ENCODE data around the gene NEDD4L. TPM values are rescaled to one million over a fixed set of nuclear protein-coding genes. Genes with fewer than 3 reads are reported as not detected.

NEDD4L gene
- total and polyA plus RNA-seq, 9 donors = 24.8 to 43.1 (median 34.0) TPM

GRCh38 chr18:58213440-58213839 lies 169.4 kb downstream of the NEDD4L start:
- no CpG with 5 or more reads among the region's 2 CpGs for WGBS (ENCODE audit: insufficient coverage)
- Histone ChIP-seq H3K4me3 (ENCODE audit: low read length) (no peak overlapping the region), H3K9me3 (replicated peaks; ENCODE audit: control insufficient read depth, low read depth, low read length) (no peaks in the 10 kb centered on the region), H3K27me3 (ENCODE audit: control insufficient read depth, insufficient read depth, low read length) (no peaks in the 10 kb centered on the region), H3K36me3 (ENCODE audit: control insufficient read depth, insufficient read depth, low read length) (no peaks in the 10 kb centered on the region), H3K27ac (ENCODE audit: low read length) (no peak overlapping the region), H3K4me1 (ENCODE audit: control insufficient read depth, insufficient read depth, low read length) (no peaks in the 10 kb centered on the region)
- no peak for DNase-seq

- Histone ChIP-seq H3K9me3 (replicated peaks; ENCODE audit: control insufficient read depth, low read depth, low read length) (no peaks in the 10 kb centered on the region), H3K27me3 (ENCODE audit: control insufficient read depth, insufficient read depth, low read length) (no peaks in the 10 kb centered on the region), H3K4me3 (ENCODE audit: low read length) (no peak overlapping the region), H3K36me3 (ENCODE audit: control insufficient read depth, insufficient read depth, low read length) (no peaks in the 10 kb centered on the region), H3K27ac (ENCODE audit: low read length) (no peak overlapping the region), H3K4me1 (ENCODE audit: control insufficient read depth, insufficient read depth, low read length) (no peaks in the 10 kb centered on the region)
- DNase-seq = no peak
- WGBS (ENCODE audit: insufficient coverage) = 100% methylated on average over 2 of the region's 6 CpGs
Observed at GRCh38 chr18:58215011-58215410, 171.0 kb downstream of the NEDD4L start.

GRCh38 chr18:58216071-58216481 lies 172.1 kb downstream of the NEDD4L start:
- Histone ChIP-seq H3K4me1 (ENCODE audit: control insufficient read depth, insufficient read depth, low read length) (no peaks in the 10 kb centered on the region), H3K36me3 (ENCODE audit: control insufficient read depth, insufficient read depth, low read length) (no peaks in the 10 kb centered on the region), H3K27ac (ENCODE audit: low read length) (no peak overlapping the region), H3K4me3 (ENCODE audit: low read length) (no peak overlapping the region), H3K9me3 (replicated peaks; ENCODE audit: control insufficient read depth, low read depth, low read length) (no peaks in the 10 kb centered on the region), H3K27me3 (ENCODE audit: control insufficient read depth, insufficient read depth, low read length) (no peaks in the 10 kb centered on the region)
- 58% methylated on average over 2 of the region's 3 CpGs for WGBS (ENCODE audit: insufficient coverage)
- no peak for DNase-seq

GRCh38 chr18:58217052-58217451 lies 173.0 kb downstream of the NEDD4L start:
- H3K4me3 ChIP-seq (ENCODE audit: low read length) = no peak overlapping the region
- H3K9me3 ChIP-seq (replicated peaks; ENCODE audit: control insufficient read depth, low read depth, low read length) = no peaks in the 10 kb centered on the region
- WGBS (ENCODE audit: insufficient coverage) = no CpG with 5 or more reads among the region's 3 CpGs
- no peaks in the 10 kb centered on the region for H3K27me3 ChIP-seq (ENCODE audit: control insufficient read depth, insufficient read depth, low read length)
- no peak for DNase-seq
- no peak overlapping the region for H3K27ac ChIP-seq (ENCODE audit: low read length)
- H3K36me3 ChIP-seq (ENCODE audit: control insufficient read depth, insufficient read depth, low read length) = no peaks in the 10 kb centered on the region
- H3K4me1 ChIP-seq (ENCODE audit: control insufficient read depth, insufficient read depth, low read length) = no peaks in the 10 kb centered on the region

GRCh38 chr18:58218117-58218516 lies 174.1 kb downstream of the NEDD4L start:
- H3K4me1 ChIP-seq (ENCODE audit: control insufficient read depth, insufficient read depth, low read length) = no peaks in the 10 kb centered on the region
- no peaks in the 10 kb centered on the region for H3K36me3 ChIP-seq (ENCODE audit: control insufficient read depth, insufficient read depth, low read length)
- no peak overlapping the region for H3K4me3 ChIP-seq (ENCODE audit: low read length)
- no peak overlapping the region for H3K27ac ChIP-seq (ENCODE audit: low read length)
- no peaks in the 10 kb centered on the region for H3K27me3 ChIP-seq (ENCODE audit: control insufficient read depth, insufficient read depth, low read length)
- H3K9me3 ChIP-seq (replicated peaks; ENCODE audit: control insufficient read depth, low read depth, low read length) = no peaks in the 10 kb centered on the region
- DNase-seq = no peak
- WGBS (ENCODE audit: insufficient coverage) = no CpG with 5 or more reads among the region's 1 CpG

- H3K9me3 ChIP-seq (replicated peaks; ENCODE audit: control insufficient read depth, low read depth, low read length) = no peaks in the 10 kb centered on the region
- H3K36me3 ChIP-seq (ENCODE audit: control insufficient read depth, insufficient read depth, low read length) = no peaks in the 10 kb centered on the region
- WGBS (ENCODE audit: insufficient coverage) = 60% methylated on average over 4 of the region's 12 CpGs
- no peaks in the 10 kb centered on the region for H3K4me1 ChIP-seq (ENCODE audit: control insufficient read depth, insufficient read depth, low read length)
- no peak overlapping the region for H3K27ac ChIP-seq (ENCODE audit: low read length)
- no peaks in the 10 kb centered on the region for H3K27me3 ChIP-seq (ENCODE audit: control insufficient read depth, insufficient read depth, low read length)
- no peak overlapping the region for H3K4me3 ChIP-seq (ENCODE audit: low read length)
- DNase-seq = no peak
Observed at GRCh38 chr18:58221060-58221725, 177.2 kb downstream of the NEDD4L start.

- H3K4me3 ChIP-seq (ENCODE audit: low read length) = no peak overlapping the region
- no peaks in the 10 kb centered on the region for H3K36me3 ChIP-seq (ENCODE audit: control insufficient read depth, insufficient read depth, low read length)
- DNase-seq = no peak
- no peaks in the 10 kb centered on the region for H3K27me3 ChIP-seq (ENCODE audit: control insufficient read depth, insufficient read depth, low read length)
- no peaks in the 10 kb centered on the region for H3K4me1 ChIP-seq (ENCODE audit: control insufficient read depth, insufficient read depth, low read length)
- H3K9me3 ChIP-seq (replicated peaks; ENCODE audit: control insufficient read depth, low read depth, low read length) = no peaks in the 10 kb centered on the region
- H3K27ac ChIP-seq (ENCODE audit: low read length) = peak overlapping the region; percentile 21
- no CpG with 5 or more reads among the region's 3 CpGs for WGBS (ENCODE audit: insufficient coverage)
Observed at GRCh38 chr18:58222432-58223125, 178.6 kb downstream of the NEDD4L start.

- 87% methylated on average over 11 of the region's 15 CpGs for WGBS (ENCODE audit: insufficient coverage)
- Histone ChIP-seq H3K4me1 (ENCODE audit: control insufficient read depth, insufficient read depth, low read length) (no peaks in the 10 kb centered on the region), H3K36me3 (ENCODE audit: control insufficient read depth, insufficient read depth, low read length) (no peaks in the 10 kb centered on the region), H3K4me3 (ENCODE audit: low read length) (no peak overlapping the region), H3K27ac (ENCODE audit: low read length) (peak overlapping the region; percentile 60), H3K9me3 (replicated peaks; ENCODE audit: control insufficient read depth, low read depth, low read length) (no peaks in the 10 kb centered on the region), H3K27me3 (ENCODE audit: control insufficient read depth, insufficient read depth, low read length) (no peaks in the 10 kb centered on the region)
- peak; percentile 27 for DNase-seq
Observed at GRCh38 chr18:58223717-58224424, 179.8 kb downstream of the NEDD4L start.

GRCh38 chr18:58224425-58224750 lies 180.4 kb downstream of the NEDD4L start:
- no peak overlapping the region for H3K4me3 ChIP-seq (ENCODE audit: low read length)
- H3K36me3 ChIP-seq (ENCODE audit: control insufficient read depth, insufficient read depth, low read length) = no peaks in the 10 kb centered on the region
- no peak for DNase-seq
- no CpG with 5 or more reads among the region's 2 CpGs for WGBS (ENCODE audit: insufficient coverage)
- H3K9me3 ChIP-seq (replicated peaks; ENCODE audit: control insufficient read depth, low read depth, low read length) = no peaks in the 10 kb centered on the region
- H3K4me1 ChIP-seq (ENCODE audit: control insufficient read depth, insufficient read depth, low read length) = no peaks in the 10 kb centered on the region
- no peaks in the 10 kb centered on the region for H3K27me3 ChIP-seq (ENCODE audit: control insufficient read depth, insufficient read depth, low read length)
- no peak overlapping the region for H3K27ac ChIP-seq (ENCODE audit: low read length)

- WGBS (ENCODE audit: insufficient coverage) = 94% methylated on average over 4 of the region's 6 CpGs
- DNase-seq = no peak
- Histone ChIP-seq H3K4me3 (ENCODE audit: low read length) (no peak overlapping the region), H3K9me3 (replicated peaks; ENCODE audit: control insufficient read depth, low read depth, low read length) (no peaks in the 10 kb centered on the region), H3K27me3 (ENCODE audit: control insufficient read depth, insufficient read depth, low read length) (no peaks in the 10 kb centered on the region), H3K27ac (ENCODE audit: low read length) (no peak overlapping the region), H3K36me3 (ENCODE audit: control insufficient read depth, insufficient read depth, low read length) (no peaks in the 10 kb centered on the region), H3K4me1 (ENCODE audit: control insufficient read depth, insufficient read depth, low read length) (no peaks in the 10 kb centered on the region)
Observed at GRCh38 chr18:58225101-58225500, 181.1 kb downstream of the NEDD4L start.
